ENCODE measurements around the gene NPIPB13.
"Not testable (repeated sequence)": the region's sequence is repeated elsewhere in the genome, so short reads cannot be mapped to it uniquely, and the experiment has no call there.

GRCh38 chr16:30282357-30282756, 34.1 kb upstream of the NPIPB13 start:
- not testable (repeated sequence) for TF ChIP-seq CTCF, POLR2A (IDR thresholded peaks at IDR 0.05)

Data from thyroid gland (tissue), 4 donors.